Mesodermal cell (in vitro differentiated cells): ENCODE results near the gene LY6G5C.

Source experiments
- H3K27ac ChIP-seq: 2 replicates; pipeline ENCODE4 v1.7.0; 2013; ENCODE audit warnings: mild to moderate bottlenecking, low read depth, low read length, moderate library complexity; ENCODE audit not compliant: severe bottlenecking
- H3K36me3 ChIP-seq: 2 replicates; pipeline ENCODE4 v1.7.1; 2013; ENCODE audit warnings: mild to moderate bottlenecking, low read length, moderate library complexity; ENCODE audit not compliant: control insufficient read depth, insufficient read depth
- H3K4me1 ChIP-seq: one replicate; pipeline ENCODE4 v1.7.1; 2013; ENCODE audit warnings: mild to moderate bottlenecking, low read length; ENCODE audit not compliant: insufficient read depth, control insufficient read depth, poor library complexity, severe bottlenecking
- H3K4me3 ChIP-seq: 2 replicates; pipeline ENCODE4 v1.7.0; 2013; ENCODE audit warnings: low read length, control low read depth, mild to moderate bottlenecking; ENCODE audit not compliant: insufficient read depth, poor library complexity, severe bottlenecking; ENCODE audit errors: extremely low read depth
- H3K9me3 ChIP-seq: 2 replicates; pipeline ENCODE4 v1.7.1; 2013; ENCODE audit warnings: mild to moderate bottlenecking, low read length, moderate library complexity; ENCODE audit not compliant: control insufficient read depth
- WGBS, 2 experiments: methylation state at CpG; one replicate each; pipeline ENCODE4 v1.1.5; 2013; ENCODE audit warnings: missing lambda C conversion rate in 2 of 2; ENCODE audit not compliant: insufficient coverage in 2 of 2; 5-methylcytosine and 5-hydroxymethylcytosine counted together

The LY6G5C gene

GRCh38 chr6:31689249-31690110 lies 8.6 kb upstream of the LY6G5C start:
- Histone ChIP-seq H3K36me3 (peaks cover 79% of the 10 kb centered on the region), H3K9me3 (no peaks in the 10 kb centered on the region), H3K27ac (no peak overlapping the region), H3K4me1 (peaks cover 6% of the 10 kb centered on the region), H3K4me3 (no peak overlapping the region)
- WGBS, 2 experiments: 81 to 94% methylated on average over 4 to 6 of the region's 11 CpGs

- no peaks in the 10 kb centered on the region for H3K9me3 ChIP-seq
- no peak overlapping the region for H3K27ac ChIP-seq
- 84 to 88% methylated on average over 10 to 12 of the region's 14 CpGs for WGBS, 2 experiments
- H3K4me3 ChIP-seq: no peak overlapping the region
- peaks cover 65% of the 10 kb centered on the region for H3K36me3 ChIP-seq
- peaks cover 7% of the 10 kb centered on the region for H3K4me1 ChIP-seq
Measured at GRCh38 chr6:31687860-31688693, 7.2 kb upstream of the LY6G5C start.

GRCh38 chr6:31687321-31687720 lies 6.5 kb upstream of the LY6G5C start:
- Histone ChIP-seq H3K36me3 (peaks cover 59% of the 10 kb centered on the region), H3K4me3 (no peak overlapping the region), H3K9me3 (no peaks in the 10 kb centered on the region), H3K4me1 (peaks cover 11% of the 10 kb centered on the region), H3K27ac (no peak overlapping the region)
- WGBS, 2 experiments: 83 to 93% methylated on average over 2 to 5 of the region's 8 CpGs

- Histone ChIP-seq H3K4me1 (peaks cover 11% of the 10 kb centered on the region), H3K4me3 (no peak overlapping the region), H3K9me3 (no peaks in the 10 kb centered on the region), H3K36me3 (peaks cover 53% of the 10 kb centered on the region), H3K27ac (no peak overlapping the region)
- 90 to 95% methylated on average over 2 to 4 of the region's 5 CpGs for WGBS, 2 experiments
Measured at GRCh38 chr6:31686483-31686882, 5.6 kb upstream of the LY6G5C start.

GRCh38 chr6:31683591-31683990 lies 2.7 kb upstream of the LY6G5C start:
- Histone ChIP-seq H3K27ac (no peak overlapping the region), H3K9me3 (no peaks in the 10 kb centered on the region), H3K36me3 (peaks cover 32% of the 10 kb centered on the region), H3K4me1 (peaks cover 10% of the 10 kb centered on the region), H3K4me3 (no peak overlapping the region)
- WGBS, 2 experiments: 83 to 92% methylated on average over 8 to 12 of the region's 13 CpGs

GRCh38 chr6:31681135-31681671 lies 336 bp upstream of the LY6G5C start:
- no peaks in the 10 kb centered on the region for H3K9me3 ChIP-seq
- H3K27ac ChIP-seq: peak overlapping the region; percentile 13
- 3 to 7% methylated on average over 28 to 32 of the region's 40 CpGs for WGBS, 2 experiments
- peak overlapping the region; percentile 35 for H3K4me3 ChIP-seq
- peaks cover 8% of the 10 kb centered on the region for H3K36me3 ChIP-seq
- H3K4me1 ChIP-seq: peaks cover 10% of the 10 kb centered on the region

GRCh38 chr6:31677955-31678354 lies 2.9 kb downstream of the LY6G5C start:
- no peak overlapping the region for H3K4me3 ChIP-seq
- H3K27ac ChIP-seq: no peak overlapping the region
- WGBS, 2 experiments: 81 to 88% methylated on average over 7 to 8 of the region's 8 CpGs
- peaks cover 12% of the 10 kb centered on the region for H3K36me3 ChIP-seq
- no peaks in the 10 kb centered on the region for H3K9me3 ChIP-seq
- H3K4me1 ChIP-seq: peaks cover 9% of the 10 kb centered on the region

- no peaks in the 10 kb centered on the region for H3K9me3 ChIP-seq
- H3K4me1 ChIP-seq: peaks cover 5% of the 10 kb centered on the region
- 88 to 100% methylated on average over 2 to 4 of the region's 6 CpGs for WGBS, 2 experiments
Measured at GRCh38 chr6:31676904-31677303, 4.0 kb downstream of the LY6G5C start.

GRCh38 chr6:31676322-31676903 lies 4.5 kb downstream of the LY6G5C start:
- Histone ChIP-seq H3K27ac (no peak overlapping the region), H3K36me3 (peaks cover 26% of the 10 kb centered on the region), H3K4me3 (no peak overlapping the region), H3K9me3 (no peaks in the 10 kb centered on the region), H3K4me1 (peaks cover 5% of the 10 kb centered on the region)
- WGBS, 2 experiments: 83 to 100% methylated on average over 2 to 4 of the region's 4 CpGs

More at GRCh38 chr6:31676904-31677303, 4.0 kb downstream of the LY6G5C start:
- Histone ChIP-seq H3K4me3 (no peak overlapping the region), H3K36me3 (peaks cover 21% of the 10 kb centered on the region), H3K27ac (no peak overlapping the region)

GRCh38 chr6:31669676-31670075 lies 11.2 kb downstream of the LY6G5C start, which contains the start of gene LY6G5B:
Gene LY6G5B, plus strand, starts transcription at chr6:31669976. Its CDS starts 975 bp downstream, at chr6:31670951.
- peaks cover 68% of the 10 kb centered on the region for H3K36me3 ChIP-seq
- H3K9me3 ChIP-seq: no peaks in the 10 kb centered on the region
- H3K4me3 ChIP-seq: no peak within 1 kb of the TSS
- no peak within 1 kb of the TSS for H3K27ac ChIP-seq
- H3K4me1 ChIP-seq: peaks cover 4% of the 10 kb centered on the region
- WGBS, 2 experiments: 90 to 100% methylated on average over 2 to 6 of the region's 8 CpGs
